Measurements from ENCODE around the gene BCL2L11.

Gene BCL2L11

DNA sequence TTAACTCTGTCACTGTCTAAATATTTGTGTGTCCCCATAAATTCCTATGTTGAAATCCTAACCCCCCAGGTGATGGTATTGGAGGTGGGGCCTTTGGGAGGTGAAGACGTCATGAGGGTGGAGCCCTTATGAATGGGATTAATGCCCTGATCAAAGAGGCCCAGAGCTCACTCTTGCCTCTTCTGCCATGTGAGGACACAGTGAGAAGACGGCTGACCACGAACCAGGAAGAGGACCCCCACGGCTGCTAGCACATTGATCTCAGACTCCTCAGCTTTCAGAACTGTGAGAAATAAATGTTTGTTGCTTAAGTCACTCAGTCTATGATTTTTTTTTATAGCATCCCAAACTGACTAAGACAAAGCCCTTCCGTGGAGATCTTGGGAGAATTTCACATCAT lies 71.2 kb downstream of the BCL2L11 start:
- DNase-seq (ENCODE audit: low read depth), result no peak

GRCh38 chr2:111192776-111193368 lies 72.2 kb downstream of the BCL2L11 start:
- DNase-seq (ENCODE audit: low read depth), result no peak

- DNase-seq (ENCODE audit: low read depth), result no peak
Measured at GRCh38 chr2:111194835-111195621, 74.3 kb downstream of the BCL2L11 start.

- DNase-seq (ENCODE audit: low read depth), result no peak
Measured at GRCh38 chr2:111196435-111196834, 75.7 kb downstream of the BCL2L11 start.

DNA sequence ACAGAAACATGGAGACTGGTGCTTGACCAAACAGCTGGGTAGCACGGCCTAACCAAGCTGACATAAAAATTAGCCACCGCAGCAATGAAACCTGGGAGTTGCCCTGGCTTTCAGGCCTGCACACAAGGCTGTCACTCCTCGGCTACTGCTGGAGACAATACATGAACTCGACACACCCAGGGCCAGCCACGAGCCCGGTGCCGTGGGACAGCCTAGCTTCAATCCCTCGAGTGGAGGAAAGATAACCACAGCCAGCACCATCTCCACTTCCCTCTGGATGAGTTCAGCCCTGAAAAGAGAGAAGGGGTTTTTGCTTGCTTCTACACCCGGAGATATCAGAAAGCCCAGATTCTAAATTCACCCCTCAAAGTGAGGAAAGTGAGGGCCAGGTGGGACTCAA lies 78.0 kb downstream of the BCL2L11 start:
- no peak for DNase-seq (ENCODE audit: low read depth)

DNA sequence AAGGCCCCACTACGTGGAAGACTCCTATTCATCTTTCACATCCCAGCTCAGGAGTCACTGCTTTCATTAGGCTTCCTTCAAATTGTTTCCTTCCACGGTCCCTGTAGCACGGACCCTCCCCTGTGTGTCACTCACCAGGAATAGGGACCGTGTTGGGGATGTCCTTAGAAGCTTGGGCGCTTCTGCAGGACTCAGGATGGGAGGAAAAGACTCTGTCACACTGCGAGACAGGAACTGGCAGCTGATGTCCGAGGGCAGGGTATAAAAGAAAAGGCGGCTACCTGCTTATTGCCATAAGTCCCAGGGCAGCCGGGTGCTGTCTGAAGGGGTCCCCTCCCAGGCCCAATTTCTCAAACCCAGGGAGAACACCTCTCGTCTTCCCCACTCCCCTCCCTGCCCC lies 79.1 kb downstream of the BCL2L11 start:
- DNase-seq (ENCODE audit: low read depth), result no peak

DNA sequence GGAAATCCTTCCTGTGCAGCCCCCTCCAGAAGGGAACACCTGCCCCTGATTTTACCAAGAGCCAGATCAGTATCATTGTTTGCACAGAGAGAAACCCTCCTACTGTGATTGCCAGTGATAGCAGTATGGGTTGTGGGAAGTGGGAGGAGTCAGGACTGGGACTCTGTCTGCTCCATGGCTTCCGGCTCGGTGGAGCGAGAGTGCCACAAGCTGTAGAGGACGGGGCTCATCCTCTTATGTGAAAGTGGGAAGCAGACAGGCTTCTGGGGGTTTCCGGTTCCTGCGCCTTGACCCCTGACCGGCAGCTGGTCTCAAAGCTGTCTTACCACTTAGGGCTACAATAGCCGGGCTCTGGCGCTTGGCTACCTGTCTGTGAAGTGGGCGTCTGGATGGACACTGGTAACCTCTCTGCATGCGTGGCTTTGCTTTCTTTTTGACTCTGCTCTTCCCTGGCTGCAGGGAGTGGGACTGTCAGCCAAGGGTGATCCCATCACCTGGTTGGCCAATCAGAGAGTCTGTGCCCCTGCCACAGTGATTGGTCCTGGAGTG lies 79.7 kb downstream of the BCL2L11 start:
- no peak for DNase-seq (ENCODE audit: low read depth)

- DNase-seq (ENCODE audit: low read depth), result no peak
Measured at GRCh38 chr2:111201214-111201613, 80.5 kb downstream of the BCL2L11 start.

- no peak for DNase-seq (ENCODE audit: low read depth)
Measured at GRCh38 chr2:111202266-111203040, 81.7 kb downstream of the BCL2L11 start.

DNA sequence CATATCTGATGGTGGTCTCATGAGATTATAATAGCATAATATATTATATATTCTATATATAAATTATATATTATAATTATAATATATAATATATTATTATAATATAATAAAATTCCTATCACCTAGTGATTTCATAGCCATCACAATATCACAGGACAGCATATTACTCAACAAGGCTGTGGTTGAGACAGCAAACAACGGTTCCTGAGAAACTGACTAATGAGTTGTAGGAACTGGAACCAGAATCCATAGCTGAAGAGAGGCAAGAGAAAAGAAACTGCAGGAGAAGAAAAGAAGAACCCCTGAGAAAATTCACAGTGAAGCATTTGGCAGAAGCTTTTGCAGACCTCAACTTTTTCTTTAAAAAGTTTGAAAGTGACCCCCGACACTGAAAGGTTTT lies 84.0 kb downstream of the BCL2L11 start:
- no peak for DNase-seq (ENCODE audit: low read depth)

DNA sequence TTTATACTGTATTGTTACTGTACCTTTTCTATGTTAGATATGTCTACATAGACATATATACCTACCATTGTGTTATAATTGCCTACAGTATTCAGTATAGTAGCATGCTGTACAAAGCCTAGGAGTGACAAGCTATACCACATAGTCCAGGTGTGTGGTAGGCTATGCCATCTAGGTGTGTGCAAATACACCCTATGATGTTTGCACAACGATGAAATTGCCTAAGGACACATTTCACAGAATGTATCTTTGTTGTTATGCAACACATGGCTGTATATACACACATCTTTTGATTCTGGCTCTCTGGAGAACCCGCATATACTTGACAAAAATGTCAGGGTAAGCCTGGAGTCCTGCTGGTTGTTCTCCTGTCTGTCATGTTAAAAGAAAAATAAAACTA lies 85.1 kb downstream of the BCL2L11 start:
- no peak for DNase-seq (ENCODE audit: low read depth)

- no peak for DNase-seq (ENCODE audit: low read depth)
Measured at GRCh38 chr2:111207851-111208250, 87.1 kb downstream of the BCL2L11 start.

DNA sequence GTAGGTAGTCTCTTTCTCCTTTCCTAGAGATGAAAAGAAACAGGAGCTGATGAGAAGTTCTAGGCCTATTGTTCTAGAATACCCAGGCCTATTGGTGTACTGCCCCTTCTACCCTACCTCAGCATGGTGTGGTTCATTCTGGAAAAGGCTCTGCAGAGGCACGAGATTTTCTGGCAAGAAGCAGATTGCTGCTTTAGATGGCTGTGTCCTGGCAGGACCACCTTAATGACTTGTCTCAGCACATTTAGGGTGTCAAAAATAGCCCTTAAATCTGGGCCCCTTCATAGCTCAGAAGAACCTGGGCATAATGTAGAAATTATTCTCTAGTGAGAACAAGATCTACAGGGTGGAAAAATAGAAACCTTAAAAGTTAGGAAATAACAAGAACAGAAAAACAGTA lies 87.9 kb downstream of the BCL2L11 start:
- no peak for DNase-seq (ENCODE audit: low read depth)

DNA sequence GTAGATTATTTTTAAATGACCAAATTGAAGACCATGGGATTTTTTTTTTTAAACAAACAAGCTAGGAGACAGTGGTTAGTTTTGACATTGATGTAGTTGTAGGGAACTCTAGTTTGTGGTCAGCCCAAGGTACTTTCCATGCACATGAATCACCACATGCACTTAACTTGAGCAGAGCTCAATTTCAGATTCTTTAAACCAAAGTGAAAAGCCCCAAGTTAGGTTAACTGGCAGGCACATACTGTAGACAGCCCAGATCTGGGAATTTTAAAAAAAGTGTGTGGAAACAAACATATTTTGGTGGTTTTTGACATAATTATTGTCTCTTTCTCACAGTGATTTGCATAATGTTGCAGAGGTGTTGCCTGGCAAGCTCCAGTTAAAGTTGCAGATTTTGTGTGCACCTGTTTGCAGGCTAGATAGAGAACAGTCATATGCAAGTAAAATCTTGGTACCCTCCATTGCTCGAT lies 88.4 kb downstream of the BCL2L11 start:
- no peak for DNase-seq (ENCODE audit: low read depth)

DNA sequence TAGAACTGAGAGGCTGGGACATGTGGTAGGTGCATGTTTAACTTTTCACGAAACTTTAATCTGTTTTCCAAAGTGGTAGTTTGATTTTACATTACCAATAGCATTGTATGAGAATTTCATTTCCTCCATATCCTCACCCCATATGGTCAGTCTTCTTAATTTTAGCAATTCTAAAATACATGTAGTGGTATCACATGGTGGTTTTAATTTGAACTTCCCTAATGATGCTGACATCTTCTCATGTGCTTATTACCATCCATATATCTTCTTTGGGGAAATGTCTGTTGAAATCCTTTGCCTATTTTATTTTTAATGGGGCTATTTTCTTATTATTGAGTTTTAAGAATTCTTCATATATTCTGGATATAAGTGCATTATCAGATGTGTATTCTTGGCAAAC lies 89.3 kb downstream of the BCL2L11 start:
- DNase-seq (ENCODE audit: low read depth), result no peak

DNA sequence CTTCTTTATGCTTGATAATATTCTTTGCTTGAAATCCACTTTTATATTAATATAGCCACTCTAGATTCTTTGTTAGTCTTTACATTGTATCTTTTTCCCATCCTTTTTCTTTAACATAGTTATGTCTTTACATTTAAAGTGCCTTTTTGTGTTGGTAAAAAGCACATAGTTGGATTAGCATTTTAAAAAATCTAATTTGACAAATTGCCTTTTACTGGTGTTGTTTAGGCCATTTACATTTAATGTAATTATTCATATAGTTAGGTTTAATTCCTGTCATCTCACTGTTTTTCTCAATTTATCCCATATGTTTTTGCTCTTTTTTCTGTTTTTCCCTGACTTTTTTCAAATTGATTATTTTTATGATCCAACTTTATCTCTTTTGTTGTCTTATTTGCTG lies 93.2 kb downstream of the BCL2L11 start:
- DNase-seq (ENCODE audit: low read depth), result no peak

- no peak for DNase-seq (ENCODE audit: low read depth)
Measured at GRCh38 chr2:111216811-111217652, 96.3 kb downstream of the BCL2L11 start.
